GM19455 (cell line): ENCODE data around the gene TMEM92.

Source experiments
- ATAC-seq: cut with Tn5 transposase; IDR thresholded peaks from one replicate; pipeline ENCODE4 v1.9.1; 2021; ENCODE audit not compliant: unreplicated experiment

Gene TMEM92

DNA sequence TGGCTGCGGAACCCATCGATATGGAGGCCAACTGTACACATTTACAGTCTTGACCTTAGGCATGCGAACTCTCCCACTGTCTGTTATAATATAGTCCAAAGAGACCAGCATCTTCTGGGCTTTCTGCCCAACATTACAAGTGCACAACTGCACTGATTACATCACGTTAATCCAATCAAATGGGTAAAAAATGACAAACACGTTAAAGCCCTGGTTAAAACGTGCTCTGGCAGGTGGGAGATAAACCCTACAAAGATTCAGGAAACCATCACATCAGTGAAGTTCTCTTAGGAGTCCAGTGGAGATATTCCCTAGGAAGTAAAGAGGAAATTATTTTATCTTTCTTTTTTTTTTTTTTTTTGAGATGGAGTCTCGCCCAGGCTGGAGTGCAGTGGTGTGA is 48.0 kb downstream of the TMEM92 start:
- ATAC-seq, result no peak

- no peak for ATAC-seq
Measured at GRCh38 chr17:50323060-50323459, 48.8 kb downstream of the TMEM92 start.

DNA sequence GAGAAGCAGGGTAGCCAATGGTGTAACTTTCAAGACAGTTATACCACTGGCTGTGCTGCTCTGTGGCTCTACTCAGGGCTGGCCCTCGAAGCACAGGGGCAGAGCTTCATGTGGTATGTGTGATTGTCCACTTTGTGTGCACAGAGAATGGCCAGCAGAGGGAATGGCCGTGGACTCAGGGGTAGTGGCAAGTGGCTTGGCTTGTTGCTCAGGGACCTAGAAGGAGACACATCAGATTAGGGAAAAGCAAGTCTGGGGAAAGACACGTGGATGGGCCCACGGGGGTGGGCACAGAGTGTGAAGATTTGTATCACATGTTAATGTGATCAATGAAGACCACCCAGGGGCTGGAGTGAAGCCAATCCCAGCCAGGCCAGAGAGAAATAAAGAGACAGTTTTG is 51.6 kb downstream of the TMEM92 start:
- no peak for ATAC-seq

DNA sequence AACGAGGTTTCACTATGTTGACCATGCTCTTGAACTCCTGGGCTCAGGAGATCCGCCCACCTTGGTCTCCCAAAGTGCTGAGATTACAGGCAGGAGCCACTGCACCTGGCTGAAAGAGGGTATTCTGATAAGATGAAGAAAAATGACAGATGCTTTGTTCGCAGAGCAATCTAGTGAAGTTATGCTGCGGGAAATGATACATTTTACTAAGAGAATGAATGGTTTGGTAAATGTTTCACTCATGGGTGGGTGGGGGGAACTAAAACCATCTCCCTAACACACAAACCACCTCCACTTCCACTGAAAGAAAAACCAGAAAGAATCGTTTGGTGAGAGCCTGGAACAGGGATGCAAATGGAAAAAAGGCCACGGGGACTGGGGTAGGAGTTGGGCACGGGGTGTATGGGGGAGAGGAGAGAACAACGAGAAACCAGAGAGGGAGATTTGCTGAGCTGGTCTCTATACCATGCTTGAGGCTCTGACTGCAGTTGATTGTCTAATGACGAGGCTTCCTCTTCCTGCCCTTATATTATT is 52.6 kb downstream of the TMEM92 start:
- no peak for ATAC-seq

- ATAC-seq, result no peak
Measured at GRCh38 chr17:50328363-50329325, 54.4 kb downstream of the TMEM92 start.

DNA sequence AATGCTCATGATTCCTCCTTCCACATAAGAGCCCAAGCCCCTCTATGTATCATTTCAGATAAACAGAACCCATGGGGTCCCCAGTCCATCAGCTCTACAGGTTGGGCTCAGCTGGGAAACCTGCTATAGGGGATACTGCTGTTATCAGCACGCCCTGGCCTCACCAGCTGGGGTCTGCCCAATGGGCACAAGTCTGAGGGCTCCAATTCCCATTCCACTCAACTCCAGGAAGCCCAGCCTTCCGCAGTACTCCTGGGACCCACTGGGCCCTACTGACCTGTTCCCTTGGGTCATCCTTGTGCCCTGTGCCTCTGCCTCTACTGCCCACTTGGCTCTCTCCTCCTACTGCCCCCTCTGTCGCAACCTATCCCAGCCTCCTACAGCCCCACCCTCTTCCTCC is 55.5 kb downstream of the TMEM92 start:
- ATAC-seq, result no peak

DNA sequence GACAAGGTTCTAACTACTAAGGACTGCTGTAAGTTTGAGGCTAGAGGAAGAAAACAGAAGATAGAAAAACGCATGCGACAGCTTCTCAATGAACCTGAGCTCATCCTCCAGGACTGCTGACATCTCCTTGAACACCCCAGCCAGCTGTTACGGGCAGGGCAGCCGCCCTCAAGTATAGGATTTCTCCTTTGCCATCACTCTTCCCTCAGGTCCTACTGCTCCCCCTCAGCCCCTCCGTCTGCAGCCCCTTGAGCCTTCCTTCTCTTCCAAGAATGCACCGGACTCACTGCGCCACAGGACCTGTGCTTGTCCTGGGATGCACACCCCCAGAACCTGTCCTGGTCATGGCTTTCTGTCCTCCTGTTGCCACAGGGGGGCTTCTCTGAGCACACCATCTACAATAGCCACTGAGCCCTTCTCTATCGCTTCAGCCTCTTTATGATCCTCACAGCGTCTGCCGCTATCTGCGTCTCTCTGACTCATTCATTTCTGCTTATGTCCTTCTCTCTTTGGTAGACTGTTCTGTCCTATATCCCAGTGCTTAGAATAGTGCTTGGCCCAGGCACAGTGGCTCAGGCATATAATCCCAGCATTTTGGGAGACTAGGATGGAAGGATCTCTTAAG is 56.0 kb downstream of the TMEM92 start:
- ATAC-seq, result no peak
